MM.1S (cell line): Measurements from ENCODE around the gene VAC14.

Experiments
- DNase-seq: peaks from one replicate; pipeline ENCODE4 v3.0.0-alpha.2; 2015
- H2AFZ ChIP-seq: fragments of 300-600 bp; sonication (generic); 2 replicates; pipeline ENCODE4 v1.6.0; 2016; ENCODE audit warnings: antibody characterized with exemption, low read length
- H3F3A ChIP-seq: fragments of 300-600 bp; sonication (generic); 2 replicates; pipeline ENCODE4 v1.6.1; 2016; ENCODE audit warnings: mild to moderate bottlenecking, antibody characterized with exemption, low read length, moderate library complexity, mixed read lengths; ENCODE audit not compliant: insufficient read depth
- H3K27ac ChIP-seq: fragments of 300-600 bp; sonication (generic); 2 replicates; pipeline ENCODE4 v1.5.1; 2016; ENCODE audit warnings: mild to moderate bottlenecking, low read length
- H3K27me3 ChIP-seq: fragments of 300-600 bp; sonication (generic); replicated peaks from 2 replicates; pipeline ENCODE4 v1.6.0; 2016; ENCODE audit warnings: low read length; ENCODE audit not compliant: insufficient read depth
- H3K36me3 ChIP-seq: fragments of 300-600 bp; sonication (generic); replicated peaks from 2 replicates; pipeline ENCODE4 v1.6.1; 2016; ENCODE audit warnings: mild to moderate bottlenecking, low read length, mixed read lengths; ENCODE audit not compliant: insufficient read depth
- H3K4me1 ChIP-seq: fragments of 300-600 bp; sonication (generic); 2 replicates; pipeline ENCODE4 v1.6.1; 2016; ENCODE audit warnings: low read length, mixed read lengths
- H3K4me2 ChIP-seq: fragments of 300-600 bp; sonication (generic); 2 replicates; pipeline ENCODE4 v1.6.0; 2016; ENCODE audit warnings: low read depth, low read length
- H3K4me3 ChIP-seq: fragments of 300-600 bp; sonication (generic); 2 replicates; pipeline ENCODE4 v1.5.1; 2016; ENCODE audit warnings: low read length, mixed read lengths
- H3K79me2 ChIP-seq: fragments of 300-600 bp; sonication (generic); 2 replicates; pipeline ENCODE4 v1.6.1; 2016; ENCODE audit warnings: mixed run types, low read length, mixed read lengths
- H3K9ac ChIP-seq: fragments of 300-600 bp; sonication (generic); 2 replicates; pipeline ENCODE4 v1.6.1; 2016; ENCODE audit warnings: low read length, mixed read lengths
- H3K9me2 ChIP-seq: fragments of 300-600 bp; sonication (generic); replicated peaks from 2 replicates; pipeline ENCODE4 v1.6.1; 2016; ENCODE audit warnings: mild to moderate bottlenecking, low read length, mixed read lengths; ENCODE audit not compliant: insufficient read depth
- H3K9me3 ChIP-seq: fragments of 300-600 bp; sonication (generic); replicated peaks from 2 replicates; pipeline ENCODE4 v1.6.1; 2016; ENCODE audit warnings: mild to moderate bottlenecking, low read length, mixed read lengths; ENCODE audit not compliant: insufficient read depth
- H4K20me1 ChIP-seq: fragments of 300-600 bp; sonication (generic); 2 replicates; pipeline ENCODE4 v1.6.1; 2016; ENCODE audit warnings: mild to moderate bottlenecking, low read length, moderate library complexity, mixed read lengths; ENCODE audit not compliant: insufficient read depth
- EZH2 ChIP-seq: fragments of 300-600 bp; sonication (generic); optimal IDR thresholded peaks from 2 replicates; pipeline ENCODE3; 2017; ENCODE audit warnings: low read depth, mild to moderate bottlenecking, antibody characterized with exemption, low read length, mixed read lengths
- EZH2phosphoT487 ChIP-seq: fragments of 300-600 bp; sonication (generic); IDR thresholded peaks from 2 replicates; pipeline ENCODE4 v1.6.1; 2018; ENCODE audit warnings: antibody characterized with exemption, low read length
- TF ChIP-seq, protein P1 (sequence below): fragments of 300-600 bp; sonication (generic); IDR thresholded peaks from 2 replicates; pipeline ENCODE4 v1.5.1; 2016; ENCODE audit warnings: antibody characterized with exemption, low read length, mixed read lengths

The VAC14 gene

DNA sequence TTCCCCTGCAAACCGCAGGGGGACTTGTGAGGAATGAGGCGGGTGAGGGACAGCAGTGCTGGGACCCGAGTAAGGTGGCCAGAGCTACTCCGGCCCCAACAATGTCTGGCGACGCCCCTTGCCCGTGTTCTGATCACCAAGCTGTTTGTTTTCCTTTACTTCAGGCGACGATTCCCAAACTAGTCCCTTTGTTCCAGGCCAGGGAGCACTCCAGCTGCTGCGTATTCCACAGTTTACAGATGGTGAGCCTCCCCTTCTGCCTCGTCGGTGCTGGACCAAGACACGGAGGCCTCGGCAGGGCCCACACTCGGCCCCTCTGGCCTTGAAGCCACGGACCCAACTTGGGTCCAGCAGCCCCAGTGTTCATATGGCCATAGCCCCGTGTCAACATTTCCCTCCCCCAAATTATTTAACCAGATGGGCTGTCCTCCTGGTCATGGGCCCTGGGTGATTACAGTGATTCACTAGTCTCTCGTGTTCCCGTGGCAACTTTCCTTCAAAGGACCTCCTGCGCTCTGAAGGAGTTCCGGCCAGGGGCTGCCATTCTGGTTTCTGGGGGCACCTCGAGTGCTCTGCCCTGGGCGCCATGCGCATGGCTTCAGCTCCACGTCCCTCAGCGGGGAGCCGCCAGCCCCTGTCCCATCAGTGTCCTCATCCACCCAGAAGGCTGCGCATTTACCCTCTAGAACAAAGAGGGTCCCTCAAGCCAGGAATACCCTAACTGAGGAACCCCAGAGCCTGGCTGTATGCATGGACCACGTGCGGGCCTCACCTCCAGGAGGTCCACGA lies 90.3 kb downstream of the VAC14 start:
- no peak for TF ChIP-seq EZH2
- no peak for TF ChIP-seq EZH2phosphoT487
- TF ChIP-seq, protein P1, sequence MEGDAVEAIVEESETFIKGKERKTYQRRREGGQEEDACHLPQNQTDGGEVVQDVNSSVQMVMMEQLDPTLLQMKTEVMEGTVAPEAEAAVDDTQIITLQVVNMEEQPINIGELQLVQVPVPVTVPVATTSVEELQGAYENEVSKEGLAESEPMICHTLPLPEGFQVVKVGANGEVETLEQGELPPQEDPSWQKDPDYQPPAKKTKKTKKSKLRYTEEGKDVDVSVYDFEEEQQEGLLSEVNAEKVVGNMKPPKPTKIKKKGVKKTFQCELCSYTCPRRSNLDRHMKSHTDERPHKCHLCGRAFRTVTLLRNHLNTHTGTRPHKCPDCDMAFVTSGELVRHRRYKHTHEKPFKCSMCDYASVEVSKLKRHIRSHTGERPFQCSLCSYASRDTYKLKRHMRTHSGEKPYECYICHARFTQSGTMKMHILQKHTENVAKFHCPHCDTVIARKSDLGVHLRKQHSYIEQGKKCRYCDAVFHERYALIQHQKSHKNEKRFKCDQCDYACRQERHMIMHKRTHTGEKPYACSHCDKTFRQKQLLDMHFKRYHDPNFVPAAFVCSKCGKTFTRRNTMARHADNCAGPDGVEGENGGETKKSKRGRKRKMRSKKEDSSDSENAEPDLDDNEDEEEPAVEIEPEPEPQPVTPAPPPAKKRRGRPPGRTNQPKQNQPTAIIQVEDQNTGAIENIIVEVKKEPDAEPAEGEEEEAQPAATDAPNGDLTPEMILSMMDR = no peak
- H3K4me2 ChIP-seq = no peak overlapping the region
- no peak overlapping the region for H3K27ac ChIP-seq
- no peak overlapping the region for H3K4me3 ChIP-seq
- H3K4me1 ChIP-seq = no peaks in the 10 kb centered on the region
- no peaks in the 10 kb centered on the region for H3F3A ChIP-seq
- H3K79me2 ChIP-seq = no peaks in the 10 kb centered on the region
- H3K36me3 ChIP-seq = no peaks in the 10 kb centered on the region
- H2AFZ ChIP-seq = no peak overlapping the region
- no peak overlapping the region for H3K9ac ChIP-seq
- no peaks in the 10 kb centered on the region for H3K9me2 ChIP-seq
- H3K27me3 ChIP-seq = no peaks in the 10 kb centered on the region
- DNase-seq = no peak
- no peaks in the 10 kb centered on the region for H4K20me1 ChIP-seq
- no peaks in the 10 kb centered on the region for H3K9me3 ChIP-seq

DNA sequence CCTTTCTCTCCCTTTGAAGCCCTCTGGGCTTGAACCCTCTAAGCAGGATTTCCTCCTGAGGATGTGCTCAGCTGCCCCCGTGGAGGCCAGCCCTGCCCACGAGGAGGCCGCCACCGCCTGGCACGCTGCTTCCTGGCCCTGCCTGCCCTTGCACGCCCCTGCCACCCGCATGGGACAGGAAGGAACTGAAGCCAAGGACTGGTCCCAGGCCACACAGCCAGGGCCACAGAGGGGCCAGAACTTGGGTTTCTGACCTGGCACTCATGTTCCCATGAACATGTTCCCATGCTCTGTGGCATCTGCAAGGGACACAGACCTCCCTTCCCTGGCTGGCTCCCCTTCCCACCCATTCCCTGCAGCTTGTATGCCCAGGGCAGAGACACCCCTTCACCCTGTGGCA lies 91.0 kb downstream of the VAC14 start:
- TF ChIP-seq EZH2phosphoT487 = no peak
- TF ChIP-seq EZH2 = no peak
- TF ChIP-seq, protein P1 = no peak
- Histone ChIP-seq H2AFZ (no peak overlapping the region), H3K4me2 (no peak overlapping the region), H3F3A (no peaks in the 10 kb centered on the region), H3K9me3 (no peaks in the 10 kb centered on the region), H3K9ac (no peak overlapping the region), H3K27me3 (no peaks in the 10 kb centered on the region), H3K27ac (no peak overlapping the region), H3K4me1 (no peaks in the 10 kb centered on the region), H4K20me1 (no peaks in the 10 kb centered on the region), H3K36me3 (no peaks in the 10 kb centered on the region), H3K9me2 (no peaks in the 10 kb centered on the region), H3K4me3 (no peak overlapping the region), H3K79me2 (no peaks in the 10 kb centered on the region)
- DNase-seq = no peak

DNA sequence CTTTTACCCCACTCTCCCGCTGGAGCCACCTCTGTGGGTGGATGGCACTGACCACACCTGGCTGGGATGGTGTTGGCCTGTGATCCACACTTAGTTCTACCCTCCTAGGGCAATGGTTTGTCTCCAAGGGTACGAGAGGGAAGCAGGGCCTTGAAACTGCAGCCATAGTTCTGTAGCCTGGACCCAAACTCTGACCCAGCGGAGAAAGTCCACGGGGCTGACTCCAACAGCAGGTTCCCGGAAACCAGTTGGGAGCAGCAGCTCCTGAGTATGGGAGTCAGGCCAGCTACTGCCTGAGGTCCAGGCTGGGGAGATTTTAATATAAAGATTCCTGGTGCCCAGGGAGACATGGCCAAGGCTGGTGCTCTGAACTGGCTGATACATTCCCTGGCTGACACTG lies 91.5 kb downstream of the VAC14 start:
- no peaks in the 10 kb centered on the region for H3K79me2 ChIP-seq
- H3K27ac ChIP-seq = no peak overlapping the region
- no peak overlapping the region for H2AFZ ChIP-seq
- no peaks in the 10 kb centered on the region for H3K9me3 ChIP-seq
- H3K36me3 ChIP-seq = no peaks in the 10 kb centered on the region
- H3K4me3 ChIP-seq = no peak overlapping the region
- no peak overlapping the region for H3K4me2 ChIP-seq
- DNase-seq = no peak
- H3K9ac ChIP-seq = no peak overlapping the region
- H3K4me1 ChIP-seq = no peaks in the 10 kb centered on the region
- no peaks in the 10 kb centered on the region for H4K20me1 ChIP-seq
- H3F3A ChIP-seq = no peaks in the 10 kb centered on the region
- H3K27me3 ChIP-seq = no peaks in the 10 kb centered on the region
- TF ChIP-seq EZH2 (no peak), EZH2phosphoT487 (no peak)
- TF ChIP-seq, protein P1 = no peak
- no peaks in the 10 kb centered on the region for H3K9me2 ChIP-seq
